ENCODE results near the gene F2R.
"Not testable (repeated sequence)": the region's sequence is repeated elsewhere in the genome, so short reads cannot be mapped to it uniquely, and the experiment has no call there.

Gene F2R

GRCh38 chr5:76715736-76716455 is at the start of gene F2R:
Gene F2R (plus strand): TSS chr5:76716126. CDS start chr5:76716308, 182 bp downstream.
- no peak for DNase-seq (ENCODE audit: low read depth)

GRCh38 chr5:76667495-76667894 is 48.4 kb upstream of the F2R start:
- no peak for DNase-seq (ENCODE audit: low read depth)

- DNase-seq (ENCODE audit: low read depth), result no peak
Observed at GRCh38 chr5:76669245-76669644, 46.7 kb upstream of the F2R start.

- no peak for DNase-seq (ENCODE audit: low read depth)
Observed at GRCh38 chr5:76670508-76670907, 45.4 kb upstream of the F2R start.

- no peak for DNase-seq (ENCODE audit: low read depth)
Observed at GRCh38 chr5:76672242-76672641, 43.7 kb upstream of the F2R start.

- no peak for DNase-seq (ENCODE audit: low read depth)
Observed at GRCh38 chr5:76673125-76673524, 42.8 kb upstream of the F2R start.

GRCh38 chr5:76674330-76675066 is 41.4 kb upstream of the F2R start:
- no peak for DNase-seq (ENCODE audit: low read depth)

- DNase-seq (ENCODE audit: low read depth), result no peak
Observed at GRCh38 chr5:76675364-76675763, 40.6 kb upstream of the F2R start.

GRCh38 chr5:76677849-76678472 is 38.0 kb upstream of the F2R start:
- DNase-seq (ENCODE audit: low read depth), result no peak

- DNase-seq (ENCODE audit: low read depth), result no peak
Observed at GRCh38 chr5:76679231-76679630, 36.7 kb upstream of the F2R start.

- not testable (repeated sequence) for DNase-seq (ENCODE audit: low read depth)
Observed at GRCh38 chr5:76680826-76681225, 35.1 kb upstream of the F2R start.

- DNase-seq (ENCODE audit: low read depth), result no peak
Observed at GRCh38 chr5:76681287-76681686, 34.6 kb upstream of the F2R start.

- DNase-seq (ENCODE audit: low read depth), result no peak
Observed at GRCh38 chr5:76682387-76682786, 33.5 kb upstream of the F2R start.

- no peak for DNase-seq (ENCODE audit: low read depth)
Observed at GRCh38 chr5:76683816-76684731, 31.9 kb upstream of the F2R start.

- DNase-seq (ENCODE audit: low read depth), result no peak
Observed at GRCh38 chr5:76684756-76685519, 31.0 kb upstream of the F2R start.

- no peak for DNase-seq (ENCODE audit: low read depth)
Observed at GRCh38 chr5:76685704-76686103, 30.2 kb upstream of the F2R start.

- DNase-seq (ENCODE audit: low read depth), result no peak
Observed at GRCh38 chr5:76688212-76688611, 27.7 kb upstream of the F2R start.

- DNase-seq (ENCODE audit: low read depth), result no peak
Observed at GRCh38 chr5:76688836-76689235, 27.1 kb upstream of the F2R start.

GRCh38 chr5:76689321-76690036 is 26.4 kb upstream of the F2R start:
- peak; percentile 92 for DNase-seq (ENCODE audit: low read depth)

GRCh38 chr5:76690037-76690679 is 25.8 kb upstream of the F2R start:
- DNase-seq (ENCODE audit: low read depth), result no peak

All from GM04503 (cell line).